HepG2 (cell line): Measurements from ENCODE around the gene TUBA4A. TPM values are rescaled to one million over a fixed set of nuclear protein-coding genes. Genes with fewer than 3 reads are reported as not detected.

Experiments used
- ATAC-seq: fragments of 200-7000 bp; cut with Tn5 transposase; 3 replicates; pipeline ENCODE4 v1.9.1; 2020; ENCODE audit warnings: mild to moderate bottlenecking, moderate library complexity
- BruUV-seq: library from RNA; stranded (reverse); fragments of 400-500 nt; replicated peaks from 2 replicates; lab custom pipeline; 2021; lab: Mats Ljungman, UMichigan
- CTCF ChIA-PET: fragments of 300-600 bp; formaldehyde crosslinking; extraction: SDS; loops from one replicate; lab custom pipeline; 2021; ENCODE audit warnings: low total read pairs, inconsistent platforms, low intra/inter-chr PET ratio; lab: Yijun Ruan, JAX
- POLR2A ChIA-PET: fragments of 350-600 bp; sonication (Branson Sonifier 250); formaldehyde crosslinking; loops from one replicate; lab custom pipeline; 2020; ENCODE audit warnings: antibody characterized with exemption, inconsistent platforms; lab: Yijun Ruan, JAX
- DNase-seq: peaks from one replicate; pipeline ENCODE4 v3.0.0-alpha.2; 2015; ENCODE audit warnings: low spot score
- FAIRE-seq: peaks from 3 replicates; lab custom pipeline; 2011; peaks lifted over from hg19 to GRCh38; lab: Jason Lieb, UNC
- H2AFZ ChIP-seq: one replicate; pipeline ENCODE4 v1.6.1; 2011; ENCODE audit warnings: low read length, inconsistent platforms
- H3K27ac ChIP-seq: fragments of 300-600 bp; 3 replicates; pipeline ENCODE4 v1.8.0; 2011; ENCODE audit warnings: mixed run types, mild to moderate bottlenecking, mixed read lengths, low read length, inconsistent platforms; ENCODE audit not compliant: insufficient read depth; ENCODE audit errors: extremely low read length
- H3K27me3 ChIP-seq, 2 experiments: fragments of 200-600 bp in 1 of 2; 2 replicates in 1 of 2; 3 replicates in 1 of 2; pipeline versions ENCODE4 v1.6.0 to v1.8.0; 2011; ENCODE audit warnings: low read length in 2 of 2, mild to moderate bottlenecking in 2 of 2, moderate library complexity in 2 of 2, inconsistent platforms in 1 of 2; ENCODE audit not compliant: insufficient read depth in 2 of 2, control insufficient read depth in 1 of 2
- H3K36me3 ChIP-seq, 2 experiments: fragments of 200-600 bp in 1 of 2; replicated peaks in 1 of 2; 2 replicates in 1 of 2; 3 replicates in 1 of 2; pipeline versions ENCODE4 v1.5.1 to v1.8.0; 2011; ENCODE audit warnings: low read length in 2 of 2, inconsistent platforms in 1 of 2; ENCODE audit not compliant: insufficient read depth in 2 of 2, control insufficient read depth in 1 of 2
- H3K4me1 ChIP-seq: 2 replicates; pipeline ENCODE4 v1.5.1; 2012; ENCODE audit warnings: low read length, inconsistent platforms; ENCODE audit not compliant: insufficient read depth
- H3K4me2 ChIP-seq: 2 replicates; pipeline ENCODE4 v1.6.0; 2011; ENCODE audit warnings: low read depth, low read length, inconsistent platforms
- H3K4me3 ChIP-seq, 3 experiments: fragments of 200-600 bp in 1 of 3; sonication (generic), shearing (Covaris generic) in 1 of 3; replicated peaks in 1 of 3; 2 replicates each; pipeline ENCODE4 v1.5.1; 2011 to 2016; ENCODE audit warnings: low read length in 3 of 3, inconsistent platforms in 2 of 3, low read depth in 2 of 3, mild to moderate bottlenecking in 2 of 3, control low read depth in 1 of 3, mixed read lengths in 1 of 3; ENCODE audit not compliant: insufficient read depth in 1 of 3
- H3K79me2 ChIP-seq: one replicate; pipeline ENCODE4 v1.6.1; 2011; ENCODE audit warnings: low read length, inconsistent platforms; ENCODE audit not compliant: insufficient read depth
- H3K9ac ChIP-seq: 2 replicates; pipeline ENCODE4 v1.6.0; 2011; ENCODE audit warnings: mild to moderate bottlenecking, low read depth, low read length, inconsistent platforms; ENCODE audit not compliant: insufficient read depth
- H3K9me3 ChIP-seq: 2 replicates; pipeline ENCODE4 v1.5.1; 2012; ENCODE audit warnings: mild to moderate bottlenecking, low read length
- H4K20me1 ChIP-seq: 2 replicates; pipeline ENCODE4 v1.6.0; 2011; ENCODE audit warnings: inconsistent platforms, mild to moderate bottlenecking, low read length, moderate library complexity; ENCODE audit not compliant: insufficient read depth
- HMG20B ChIP-seq: conservative IDR thresholded peaks from 2 replicates; pipeline ENCODE4 v1.6.1; 2016; ENCODE audit warnings: missing genetic modification reagents, missing compliant biosample characterization
- IKZF1 ChIP-seq: fragments of 450-650 bp; IDR thresholded peaks from 2 replicates; pipeline ENCODE4 v1.7.1; 2016
- NPAS2 ChIP-seq: sonication (generic); formaldehyde crosslinking; IDR thresholded peaks from 2 replicates; pipeline ENCODE4 v1.8.0; 2022; ENCODE audit warnings: mild to moderate bottlenecking, missing genetic modification reagents, borderline replicate concordance
- RCOR2 ChIP-seq: IDR thresholded peaks from 2 replicates; pipeline ENCODE4 v1.6.1; 2016; ENCODE audit warnings: missing biosample characterization, missing genetic modification reagents
- SPEN ChIP-seq: sonication (generic); formaldehyde crosslinking; IDR thresholded peaks from 2 replicates; pipeline ENCODE4 v1.5.1; 2020; ENCODE audit warnings: low read depth, mild to moderate bottlenecking, missing genetic modification reagents
- SRSF1 ChIP-seq: fragments of 200-400 bp; formaldehyde crosslinking; optimal IDR thresholded peaks from 2 replicates; pipeline ENCODE3; 2017; ENCODE audit warnings: mild to moderate bottlenecking, low read depth, low read length, moderate library complexity
- ZBTB1 ChIP-seq: sonication (generic); formaldehyde crosslinking; IDR thresholded peaks from 2 replicates; pipeline ENCODE4 v1.4.0; 2020; ENCODE audit warnings: missing genetic modification reagents, borderline replicate concordance
- ZFP36L2 ChIP-seq: sonication (generic); formaldehyde crosslinking; IDR thresholded peaks from 2 replicates; pipeline ENCODE4 v1.4.0; 2020; ENCODE audit warnings: missing genetic modification reagents
- ZNF205 ChIP-seq: IDR thresholded peaks from 2 replicates; pipeline ENCODE4 v1.6.1; 2018; ENCODE audit warnings: missing biosample characterization, missing genetic modification reagents
- ZNF317 ChIP-seq: sonication (generic); formaldehyde crosslinking; IDR thresholded peaks from 2 replicates; pipeline ENCODE4 v1.5.0; 2020; ENCODE audit warnings: mild to moderate bottlenecking, missing genetic modification reagents
- ZNF614 ChIP-seq: IDR thresholded peaks from 2 replicates; pipeline ENCODE4 v1.6.1; 2018; ENCODE audit warnings: missing biosample characterization, missing genetic modification reagents, inconsistent platforms, borderline replicate concordance
- ZNF775 ChIP-seq: sonication (generic); formaldehyde crosslinking; IDR thresholded peaks from 2 replicates; pipeline ENCODE4 v1.4.0; 2020; ENCODE audit warnings: missing genetic modification reagents, mild to moderate bottlenecking, moderate library complexity, borderline replicate concordance
- ZNF816 ChIP-seq: sonication (generic); formaldehyde crosslinking; IDR thresholded peaks from 2 replicates; pipeline ENCODE4 v1.8.0; 2022; ENCODE audit warnings: missing genetic modification reagents, mild to moderate bottlenecking, borderline replicate concordance
- WGBS: methylation state at CpG from one replicate; pipeline ENCODE4 v1.1.6; 2017; ENCODE audit warnings: low lambda C conversion rate; 5-methylcytosine and 5-hydroxymethylcytosine counted together
- in situ Hi-C: cut with HindIII; loops from 2 replicates; pipeline ENCODE4 v1.10.0; 2017; ENCODE audit warnings: low pct_unique_long_range_greater_than_20kb; ENCODE audit not compliant: extremely low pct_ligation_motif_present
- intact Hi-C: fragments of 100-400 bp; cut with micrococcal nuclease; formaldehyde crosslinking; loops from one replicate; pipeline ENCODE4 v1.10.0; 2022; ENCODE audit not compliant: unreplicated experiment
- polyA plus RNA-seq, 8 experiments: library from polyadenylated mRNA; depleted of rRNA in 3 of 8; stranded (reverse) in 7 of 8; unstranded in 1 of 8; fragments of >200 nt; fragmentation: Illumina TruSeq in 4 of 8; extraction: Trizol in 4 of 8; gene quantifications; 2 replicates each; pipeline versions ENCODE4 v1.2.1 to v1.2.3, GENCODE V29; 2011 to 2016; ENCODE audit warnings: low read depth in 4 of 8, missing spikeins in 1 of 8, mixed read lengths in 1 of 8; ENCODE audit not compliant: insufficient read depth in 1 of 8
- total RNA-seq, 5 experiments: library from RNA; depleted of rRNA; stranded (reverse); fragments of >200 nt; fragmentation: Illumina TruSeq; extraction: Trizol; gene quantifications; 2 replicates each; pipeline ENCODE4 v1.2.3, GENCODE V29; 2016; ENCODE audit warnings: low read depth in 1 of 5
- TF ChIP-seq, protein P1 (sequence below): sonication (generic); formaldehyde crosslinking; IDR thresholded peaks from 2 replicates; pipeline ENCODE4 v1.5.1; 2020; ENCODE audit warnings: missing genetic modification reagents, mild to moderate bottlenecking, borderline replicate concordance
- TF ChIP-seq, protein P2 (sequence below): sonication (generic); formaldehyde crosslinking; IDR thresholded peaks from 2 replicates; pipeline ENCODE4 v1.8.0; 2022; ENCODE audit warnings: mild to moderate bottlenecking, missing genetic modification reagents; ENCODE audit not compliant: insufficient replicate concordance
- TF ChIP-seq, protein P3 (sequence below): sonication (generic); formaldehyde crosslinking; IDR thresholded peaks from 2 replicates; pipeline ENCODE4; 2020; ENCODE audit warnings: missing genetic modification reagents, mild to moderate bottlenecking, borderline replicate concordance

The TUBA4A gene
- total and polyA plus RNA-seq, 2 of the 13 experiments (the other 11 are each of a cell fraction or from before 2014, with no cell fraction given), result 1.3 to 12.7 TPM

DNA sequence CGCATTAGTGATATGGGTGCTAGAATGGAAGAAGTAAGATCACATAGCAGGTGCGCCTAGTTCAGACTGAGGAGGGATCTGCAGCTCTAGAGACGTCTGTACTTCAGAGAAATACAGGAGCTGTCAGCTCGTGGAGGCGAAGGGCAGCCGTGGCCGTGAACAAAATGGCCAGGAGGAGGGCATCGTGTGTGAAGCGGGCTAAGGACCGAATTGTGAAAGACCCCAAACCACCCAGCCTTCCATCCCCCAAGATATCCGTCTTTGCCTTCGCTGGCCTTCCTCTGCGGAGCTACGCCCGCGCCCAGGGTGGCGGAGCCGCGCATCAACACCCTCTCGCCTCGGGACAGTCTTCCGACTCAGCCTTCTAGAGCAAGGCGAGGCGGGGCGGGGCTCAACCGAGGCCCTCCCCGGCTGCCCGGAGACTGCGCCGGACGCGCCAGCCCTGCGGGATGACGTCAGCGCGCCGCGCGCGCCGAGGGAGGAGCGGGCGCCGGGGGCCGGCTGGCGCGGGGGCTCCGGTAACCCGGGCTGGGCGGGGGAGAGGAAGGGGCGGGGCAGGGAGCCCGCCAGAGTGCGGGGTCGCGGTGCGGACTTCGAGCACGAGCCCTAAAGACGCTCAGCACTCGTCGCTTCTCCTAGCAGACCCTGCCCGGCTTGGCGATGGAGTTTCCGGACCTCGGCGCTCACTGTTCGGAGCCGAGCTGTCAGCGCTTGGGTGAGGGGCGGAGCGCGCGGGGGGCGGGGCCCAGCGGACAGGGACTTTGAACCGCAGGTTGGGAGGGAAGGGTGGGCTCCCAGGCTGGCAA is 47.2 kb downstream of the TUBA4A start, which contains the start of gene ZFAND2B (continued):
- TF ChIP-seq, protein P1, sequence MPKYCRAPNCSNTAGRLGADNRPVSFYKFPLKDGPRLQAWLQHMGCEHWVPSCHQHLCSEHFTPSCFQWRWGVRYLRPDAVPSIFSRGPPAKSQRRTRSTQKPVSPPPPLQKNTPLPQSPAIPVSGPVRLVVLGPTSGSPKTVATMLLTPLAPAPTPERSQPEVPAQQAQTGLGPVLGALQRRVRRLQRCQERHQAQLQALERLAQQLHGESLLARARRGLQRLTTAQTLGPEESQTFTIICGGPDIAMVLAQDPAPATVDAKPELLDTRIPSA (CRISPR knock-in tag), result peak; percentile 87; the same call in 1 of the 2 replicates
- TF ChIP-seq SRSF1 (peak; percentile 67), HMG20B (CRISPR knock-in tag) (no peak), ZNF317 (CRISPR knock-in tag) (0 out of 2 replicates have a peak, but pooled peaks have one; percentile 72), ZNF614 (CRISPR knock-in tag) (peak; percentile 70; the same call in 1 of the 2 replicates), ZNF816 (CRISPR knock-in tag) (peak; percentile 71; the same call in 1 of the 2 replicates)

DNA sequence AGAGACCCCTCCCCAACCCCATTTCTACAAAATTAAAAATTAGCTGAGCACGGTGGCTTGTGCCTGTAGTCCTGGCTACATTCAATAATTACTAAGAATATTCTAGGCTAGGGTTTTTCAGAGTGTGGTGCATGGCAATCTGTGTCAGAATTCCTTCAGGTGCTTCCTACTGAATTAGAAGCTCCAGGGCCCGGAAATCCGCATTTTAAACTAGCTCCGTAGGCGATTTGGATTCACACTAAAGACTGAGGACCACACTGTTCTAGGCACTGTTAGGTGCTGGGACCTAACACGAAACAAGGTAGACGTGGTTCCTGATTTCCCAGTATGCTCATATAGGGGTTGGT is 47.8 kb downstream of the TUBA4A start:
- peaks cover 6% of the 10 kb centered on the region for H3K79me2 ChIP-seq
- FAIRE-seq (no peak), ATAC-seq (no peak), DNase-seq (no peak)
- H3K4me3 ChIP-seq, result peak overlapping the region; percentile 65 to 86 (median 74)
- peaks cover 54% of the 10 kb centered on the region for H3K4me1 ChIP-seq
- H3K9ac ChIP-seq, result peak overlapping the region; percentile 86
- peak overlapping the region; percentile 95 for H3K27ac ChIP-seq
- TSS peak; percentile 50 for BruUV-seq
- WGBS, result 8% methylated on average over 7 of the region's 7 CpGs
- H2AFZ ChIP-seq, result no peak overlapping the region
- in situ Hi-C loops, result loop anchor here (5.0 kb wide), 1 partner anchor 34 kb away; the partner anchor contains the start of gene SLC23A3
- no peaks in the 10 kb centered on the region for H3K9me3 ChIP-seq
- peaks cover 7 to 19% of the 10 kb centered on the region in 2 experiments for H3K36me3 ChIP-seq
- CTCF ChIA-PET, result interaction anchor here (0.9 kb wide), 1 partner anchor 89 kb away, joined by 3 read pairs; no protein-coding TSS in a partner anchor
- intact Hi-C loops, result loop anchor here (1.0 kb wide), 2 partner anchors 14 to 23 kb away; partner anchors contain the start of genes ANKZF1 and ATG9A
- H4K20me1 ChIP-seq, result no peaks in the 10 kb centered on the region
- H3K4me2 ChIP-seq, result peak overlapping the region; percentile 100
- no peaks in the 10 kb centered on the region; a peak in 1 of 5 replicates for H3K27me3 ChIP-seq
- POLR2A ChIA-PET, result interaction anchor here (1.0 to 5.6 kb wide), 18 partner anchors 10 to 450 kb away, joined by 3 to 227 read pairs (median 12); partner anchors contain the start of genes ABCB6, ANKZF1, ATG9A and CNPPD1
- TF ChIP-seq RCOR2 (no peak), SPEN (CRISPR knock-in tag) (no peak), ZNF205 (no peak), ZBTB1 (CRISPR knock-in tag) (no peak; the same call in 1 of the 2 replicates), ZFP36L2 (CRISPR knock-in tag) (no peak), IKZF1 (no peak), NPAS2 (CRISPR knock-in tag) (no peak), ZNF775 (CRISPR knock-in tag) (0 out of 2 replicates have a peak, but pooled peaks have one; percentile 70)
- TF ChIP-seq, protein P2, sequence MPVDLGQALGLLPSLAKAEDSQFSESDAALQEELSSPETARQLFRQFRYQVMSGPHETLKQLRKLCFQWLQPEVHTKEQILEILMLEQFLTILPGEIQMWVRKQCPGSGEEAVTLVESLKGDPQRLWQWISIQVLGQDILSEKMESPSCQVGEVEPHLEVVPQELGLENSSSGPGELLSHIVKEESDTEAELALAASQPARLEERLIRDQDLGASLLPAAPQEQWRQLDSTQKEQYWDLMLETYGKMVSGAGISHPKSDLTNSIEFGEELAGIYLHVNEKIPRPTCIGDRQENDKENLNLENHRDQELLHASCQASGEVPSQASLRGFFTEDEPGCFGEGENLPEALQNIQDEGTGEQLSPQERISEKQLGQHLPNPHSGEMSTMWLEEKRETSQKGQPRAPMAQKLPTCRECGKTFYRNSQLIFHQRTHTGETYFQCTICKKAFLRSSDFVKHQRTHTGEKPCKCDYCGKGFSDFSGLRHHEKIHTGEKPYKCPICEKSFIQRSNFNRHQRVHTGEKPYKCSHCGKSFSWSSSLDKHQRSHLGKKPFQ (CRISPR knock-in tag), result peak; percentile 16
- TF ChIP-seq, protein P3, sequence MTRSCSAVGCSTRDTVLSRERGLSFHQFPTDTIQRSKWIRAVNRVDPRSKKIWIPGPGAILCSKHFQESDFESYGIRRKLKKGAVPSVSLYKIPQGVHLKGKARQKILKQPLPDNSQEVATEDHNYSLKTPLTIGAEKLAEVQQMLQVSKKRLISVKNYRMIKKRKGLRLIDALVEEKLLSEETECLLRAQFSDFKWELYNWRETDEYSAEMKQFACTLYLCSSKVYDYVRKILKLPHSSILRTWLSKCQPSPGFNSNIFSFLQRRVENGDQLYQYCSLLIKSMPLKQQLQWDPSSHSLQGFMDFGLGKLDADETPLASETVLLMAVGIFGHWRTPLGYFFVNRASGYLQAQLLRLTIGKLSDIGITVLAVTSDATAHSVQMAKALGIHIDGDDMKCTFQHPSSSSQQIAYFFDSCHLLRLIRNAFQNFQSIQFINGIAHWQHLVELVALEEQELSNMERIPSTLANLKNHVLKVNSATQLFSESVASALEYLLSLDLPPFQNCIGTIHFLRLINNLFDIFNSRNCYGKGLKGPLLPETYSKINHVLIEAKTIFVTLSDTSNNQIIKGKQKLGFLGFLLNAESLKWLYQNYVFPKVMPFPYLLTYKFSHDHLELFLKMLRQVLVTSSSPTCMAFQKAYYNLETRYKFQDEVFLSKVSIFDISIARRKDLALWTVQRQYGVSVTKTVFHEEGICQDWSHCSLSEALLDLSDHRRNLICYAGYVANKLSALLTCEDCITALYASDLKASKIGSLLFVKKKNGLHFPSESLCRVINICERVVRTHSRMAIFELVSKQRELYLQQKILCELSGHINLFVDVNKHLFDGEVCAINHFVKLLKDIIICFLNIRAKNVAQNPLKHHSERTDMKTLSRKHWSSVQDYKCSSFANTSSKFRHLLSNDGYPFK, result no peak
